Bronchial epithelial cell (primary cell): Measurements from ENCODE around the gene CCNT2. TPM values are rescaled to one million over a fixed set of nuclear protein-coding genes. Genes with fewer than 3 reads are reported as not detected.
A peak's percentile ranks its signal among the peaks of the same experiment; 100 is the strongest.

Source experiments
- DNase-seq: peaks from one replicate; pipeline ENCODE4 v3.0.0-alpha.2; 2010; ENCODE audit warnings: low read depth
- FAIRE-seq: peaks from 2 replicates; lab custom pipeline; 2011; peaks lifted over from hg19 to GRCh38; lab: Jason Lieb, UNC
- H3K27me3 ChIP-seq: 2 replicates; pipeline ENCODE4 v1.5.1; 2011; ENCODE audit warnings: low read length; ENCODE audit not compliant: control insufficient read depth, insufficient read depth
- H3K36me3 ChIP-seq: 2 replicates; pipeline ENCODE4 v1.5.1; 2011; ENCODE audit warnings: low read length; ENCODE audit not compliant: control insufficient read depth, insufficient read depth
- H3K4me3 ChIP-seq: 2 replicates; pipeline ENCODE4 v1.5.1; 2011; ENCODE audit warnings: mild to moderate bottlenecking, low read depth, low read length, control low read depth
- CTCF ChIP-seq: IDR thresholded peaks from 2 replicates; pipeline ENCODE4 v1.5.1; 2011; ENCODE audit warnings: mild to moderate bottlenecking, moderate library complexity, low read length, control low read depth, inconsistent platforms; ENCODE audit not compliant: insufficient read depth, severe bottlenecking
- total RNA-seq: library from RNA; depleted of rRNA; stranded (reverse); fragments of >200 nt; gene quantifications from 2 replicates; pipeline ENCODE4 v1.2.1, GENCODE V29; 2014

Gene CCNT2
- total RNA-seq, 1 donor from 2014 or later = 24.0 TPM

GRCh38 chr2:134883552-134884293 lies 34.9 kb upstream of the CCNT2 start:
- no peak for TF ChIP-seq CTCF
- H3K36me3 ChIP-seq = no peaks in the 10 kb centered on the region
- FAIRE-seq = no peak
- no peaks in the 10 kb centered on the region for H3K27me3 ChIP-seq
- H3K4me3 ChIP-seq = no peak overlapping the region
- no peak for DNase-seq

- TF ChIP-seq CTCF = no peak
- FAIRE-seq (no peak), DNase-seq (no peak)
- H3K27me3 ChIP-seq = no peaks in the 10 kb centered on the region
- H3K4me3 ChIP-seq = no peak overlapping the region
- H3K36me3 ChIP-seq = no peaks in the 10 kb centered on the region
Measured at GRCh38 chr2:134884435-134884834, 34.2 kb upstream of the CCNT2 start.

- no peak for FAIRE-seq
- DNase-seq = no peak
- Histone ChIP-seq H3K4me3 (no peak overlapping the region), H3K36me3 (no peaks in the 10 kb centered on the region), H3K27me3 (no peaks in the 10 kb centered on the region)
- TF ChIP-seq CTCF = no peak
Measured at GRCh38 chr2:134892282-134893035, 26.2 kb upstream of the CCNT2 start.

- H3K36me3 ChIP-seq = no peaks in the 10 kb centered on the region
- DNase-seq = peak; percentile 31
- no peak overlapping the region for H3K4me3 ChIP-seq
- H3K27me3 ChIP-seq = no peaks in the 10 kb centered on the region
- no peak for TF ChIP-seq CTCF
- no peak for FAIRE-seq
Measured at GRCh38 chr2:134897932-134898331, 20.7 kb upstream of the CCNT2 start.

- Histone ChIP-seq H3K27me3 (no peaks in the 10 kb centered on the region), H3K36me3 (no peaks in the 10 kb centered on the region), H3K4me3 (no peak overlapping the region)
- DNase-seq = no peak
- no peak for FAIRE-seq
- no peak for TF ChIP-seq CTCF
Measured at GRCh38 chr2:134899204-134899603, 19.4 kb upstream of the CCNT2 start.
